Mesendoderm (in vitro differentiated cells): ENCODE data around the gene IGFBP6.

Source experiments
- DNase-seq: peaks from one replicate; pipeline ENCODE4 v3.0.0; 2013
- H2AK5ac ChIP-seq: 2 replicates; pipeline ENCODE4 v1.6.1; 2013; ENCODE audit warnings: low read length, inconsistent platforms
- H2BK120ac ChIP-seq: 2 replicates; pipeline ENCODE4 v1.6.1; 2013; ENCODE audit warnings: low read depth, mild to moderate bottlenecking, low read length, moderate library complexity, mixed read lengths
- H2BK15ac ChIP-seq: replicated peaks from 2 replicates; pipeline ENCODE4 v1.6.1; 2013; ENCODE audit warnings: low read depth, mild to moderate bottlenecking, moderate library complexity
- H2BK5ac ChIP-seq: 2 replicates; pipeline ENCODE4 v1.6.1; 2013; ENCODE audit warnings: low read length, inconsistent platforms
- H3K18ac ChIP-seq: 2 replicates; pipeline ENCODE4 v1.6.1; 2013; ENCODE audit warnings: mild to moderate bottlenecking, low read length, mixed read lengths
- H3K23ac ChIP-seq: one replicate; pipeline ENCODE4 v1.6.1; 2013; ENCODE audit warnings: low read length
- H3K27ac ChIP-seq: 2 replicates; pipeline ENCODE4 v1.5.1; 2013; ENCODE audit warnings: low read depth, mild to moderate bottlenecking, inconsistent platforms, low read length, moderate library complexity
- H3K27me3 ChIP-seq: 2 replicates; pipeline ENCODE4 v1.6.1; 2013; ENCODE audit warnings: low read length, control low read depth, mild to moderate bottlenecking, inconsistent platforms; ENCODE audit not compliant: insufficient read depth, poor library complexity
- H3K36me3 ChIP-seq: 2 replicates; pipeline ENCODE4 v1.6.1; 2013; ENCODE audit warnings: low read length, inconsistent platforms; ENCODE audit not compliant: control insufficient read depth, insufficient read depth
- H3K4ac ChIP-seq: one replicate; pipeline ENCODE4 v1.6.1; 2013; ENCODE audit warnings: low read depth, mild to moderate bottlenecking, low read length, moderate library complexity
- H3K4me1 ChIP-seq: 2 replicates; pipeline ENCODE4 v1.6.1; 2013; ENCODE audit warnings: low read depth, low read length, inconsistent platforms; ENCODE audit not compliant: control insufficient read depth
- H3K4me2 ChIP-seq: 2 replicates; pipeline ENCODE4 v1.6.1; 2013; ENCODE audit warnings: low read length
- H3K4me3 ChIP-seq: 2 replicates; pipeline ENCODE4 v1.5.1; 2013; ENCODE audit warnings: mild to moderate bottlenecking, low read length
- H3K56ac ChIP-seq: one replicate; pipeline ENCODE4 v1.6.1; 2013; ENCODE audit warnings: low read length
- H3K79me1 ChIP-seq: 2 replicates; pipeline ENCODE4 v1.6.1; 2013; ENCODE audit warnings: low read length, inconsistent platforms
- H3K79me2 ChIP-seq: 2 replicates; pipeline ENCODE4 v1.6.1; 2013; ENCODE audit warnings: mild to moderate bottlenecking, low read length; ENCODE audit not compliant: control insufficient read depth, insufficient read depth
- H3K9ac ChIP-seq: 2 replicates; pipeline ENCODE4 v1.6.1; 2013; ENCODE audit warnings: low read length, inconsistent platforms
- H4K5ac ChIP-seq: one replicate; pipeline ENCODE4 v1.6.1; 2013; ENCODE audit warnings: low read length
- H4K8ac ChIP-seq: one replicate; pipeline ENCODE4 v1.6.1; 2013; ENCODE audit warnings: low read depth, mild to moderate bottlenecking, control low read depth, low read length, moderate library complexity
- WGBS: extraction: QIAGEN DNeasy Blood & Tissue Kit; methylation state at CpG from one replicate; pipeline ENCODE4 v1.1.7; 2013; ENCODE audit warnings: low lambda C conversion rate, missing lambda C conversion rate; ENCODE audit not compliant: insufficient coverage; ENCODE audit errors: extremely low coverage; 5-methylcytosine and 5-hydroxymethylcytosine counted together

Gene IGFBP6

GRCh38 chr12:53065975-53066931 lies 31.2 kb upstream of the IGFBP6 start:
- H2BK5ac ChIP-seq = no peak overlapping the region
- no peaks in the 10 kb centered on the region for H3K4me1 ChIP-seq
- no peak overlapping the region for H2BK120ac ChIP-seq
- no peak overlapping the region for H3K4me2 ChIP-seq
- H2BK15ac ChIP-seq = no peak overlapping the region
- peak; percentile 74 for DNase-seq
- H3K4me3 ChIP-seq = no peak overlapping the region
- H3K4ac ChIP-seq = no peak overlapping the region
- H4K5ac ChIP-seq = no peak overlapping the region
- no peak overlapping the region for H4K8ac ChIP-seq
- no peak overlapping the region for H3K23ac ChIP-seq
- H3K27ac ChIP-seq = no peak overlapping the region
- peak overlapping the region; percentile 40 for H3K56ac ChIP-seq
- no peak overlapping the region for H2AK5ac ChIP-seq
- no peak overlapping the region for H3K9ac ChIP-seq
- H3K79me2 ChIP-seq = no peaks in the 10 kb centered on the region
- no peaks in the 10 kb centered on the region for H3K27me3 ChIP-seq
- no peak overlapping the region for H3K18ac ChIP-seq
- no CpG with 5 or more reads among the region's 24 CpGs for WGBS
- no peaks in the 10 kb centered on the region for H3K79me1 ChIP-seq
- H3K36me3 ChIP-seq = peaks cover 1% of the 10 kb centered on the region

DNA sequence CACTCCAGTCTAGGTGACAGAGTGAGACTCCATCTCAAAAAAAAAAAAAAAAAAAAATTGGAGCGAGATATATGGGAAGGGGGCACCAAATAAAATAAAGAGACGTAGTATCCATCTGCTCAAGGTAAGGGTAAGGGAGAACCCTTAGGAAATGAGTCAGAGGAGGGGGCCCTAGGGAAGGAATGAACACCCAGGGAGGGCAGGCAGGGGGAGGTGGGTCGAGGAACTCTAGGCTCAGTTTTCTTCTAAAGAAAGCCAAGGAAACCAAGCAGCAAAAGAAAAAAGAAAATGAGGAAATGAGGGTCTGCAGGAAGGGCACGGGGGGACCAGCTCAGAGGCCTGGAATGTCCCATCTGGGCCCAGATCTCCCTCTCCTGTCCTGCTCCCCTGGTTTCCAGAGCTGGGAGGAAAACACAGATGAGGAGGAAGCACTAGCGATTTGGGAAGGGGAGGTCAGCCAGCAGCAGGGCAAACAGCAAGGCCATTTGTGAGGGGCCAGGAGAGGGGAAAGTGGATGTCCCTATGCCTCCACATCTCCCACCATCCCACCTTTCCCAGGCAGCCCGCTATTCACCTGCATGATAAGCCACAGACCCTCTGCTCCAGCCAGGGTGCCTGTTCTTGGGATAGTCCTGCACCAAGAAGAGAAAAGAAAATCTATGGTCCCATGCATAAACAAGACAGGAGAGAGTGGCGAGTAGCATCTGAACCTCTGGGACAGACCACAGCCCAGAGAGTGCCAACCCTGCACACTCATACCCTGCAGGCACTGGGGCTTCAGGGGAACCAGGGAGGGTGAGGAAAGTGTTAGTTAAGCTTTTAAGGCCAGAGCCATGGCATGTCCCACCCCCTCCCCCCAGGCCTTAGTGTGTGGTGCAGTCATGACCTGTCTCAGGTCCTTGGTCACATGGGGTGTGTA lies 30.1 kb upstream of the IGFBP6 start:
- Histone ChIP-seq H2BK120ac (no peak overlapping the region), H3K79me2 (no peaks in the 10 kb centered on the region), H4K8ac (no peak overlapping the region), H3K4me2 (no peak overlapping the region), H2AK5ac (no peak overlapping the region), H2BK15ac (no peak overlapping the region), H2BK5ac (no peak overlapping the region), H3K4ac (no peak overlapping the region), H4K5ac (no peak overlapping the region), H3K56ac (no peak overlapping the region), H3K23ac (no peak overlapping the region), H3K36me3 (peaks cover 1% of the 10 kb centered on the region), H3K4me3 (no peak overlapping the region), H3K18ac (no peak overlapping the region), H3K9ac (no peak overlapping the region), H3K79me1 (no peaks in the 10 kb centered on the region), H3K27ac (no peak overlapping the region), H3K27me3 (no peaks in the 10 kb centered on the region), H3K4me1 (peaks cover 1% of the 10 kb centered on the region)
- DNase-seq = no peak
- WGBS = no CpG with 5 or more reads among the region's 7 CpGs

DNA sequence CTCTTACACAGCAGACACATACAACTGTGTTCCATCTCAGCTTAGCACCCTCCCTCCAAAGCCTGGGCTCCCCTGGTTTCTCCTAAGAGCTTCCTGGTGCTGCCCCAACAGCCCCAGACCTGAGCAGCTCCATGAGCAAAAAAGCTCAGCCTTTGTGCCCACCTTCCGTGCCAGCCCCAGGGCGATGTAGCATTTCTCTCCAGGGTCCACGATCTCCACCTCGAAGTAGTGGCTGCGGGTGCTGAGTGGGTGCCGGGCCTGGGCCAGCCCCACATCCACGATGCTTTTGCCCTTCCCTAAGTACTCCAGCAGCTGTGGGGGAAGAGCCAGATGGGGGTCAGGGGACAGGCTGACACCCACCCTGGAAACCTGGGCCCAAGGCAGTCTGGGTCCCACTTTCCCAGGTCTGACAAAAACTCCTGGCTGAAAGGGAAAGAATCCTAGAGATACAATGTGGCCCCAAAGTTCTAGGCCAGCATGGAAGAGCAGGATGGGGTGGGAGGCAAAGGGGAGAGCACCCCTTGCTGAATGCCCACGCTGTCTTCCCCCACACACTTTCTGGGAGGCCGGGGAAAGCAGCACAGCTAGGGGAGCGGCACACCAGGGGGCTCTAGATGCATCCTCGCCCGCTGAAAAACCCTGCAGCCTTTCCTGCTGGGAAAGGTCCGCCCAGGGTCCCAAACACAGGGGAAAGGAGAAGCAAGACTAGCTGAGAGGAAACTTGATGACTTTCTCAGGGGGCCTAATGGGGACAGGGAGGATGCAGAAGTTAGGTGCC lies 29.3 kb upstream of the IGFBP6 start:
- no peak overlapping the region for H2AK5ac ChIP-seq
- no peak overlapping the region for H3K4ac ChIP-seq
- peaks cover 2% of the 10 kb centered on the region for H3K4me1 ChIP-seq
- H3K36me3 ChIP-seq = peaks cover 1% of the 10 kb centered on the region
- no peaks in the 10 kb centered on the region for H3K27me3 ChIP-seq
- no peak overlapping the region for H2BK120ac ChIP-seq
- H3K79me1 ChIP-seq = no peaks in the 10 kb centered on the region
- no CpG with 5 or more reads among the region's 13 CpGs for WGBS
- H3K4me3 ChIP-seq = no peak overlapping the region
- H3K9ac ChIP-seq = no peak overlapping the region
- H3K18ac ChIP-seq = no peak overlapping the region
- no peak overlapping the region for H2BK5ac ChIP-seq
- H4K8ac ChIP-seq = no peak overlapping the region
- H3K4me2 ChIP-seq = no peak overlapping the region
- no peaks in the 10 kb centered on the region for H3K79me2 ChIP-seq
- H4K5ac ChIP-seq = no peak overlapping the region
- no peak overlapping the region for H2BK15ac ChIP-seq
- no peak for DNase-seq
- no peak overlapping the region for H3K56ac ChIP-seq
- no peak overlapping the region for H3K27ac ChIP-seq
- no peak overlapping the region for H3K23ac ChIP-seq

- peaks cover 2% of the 10 kb centered on the region for H3K4me1 ChIP-seq
Measured at GRCh38 chr12:53068811-53069585, 28.5 kb upstream of the IGFBP6 start.

More at GRCh38 chr12:53068811-53069585, 28.5 kb upstream of the IGFBP6 start:
- H3K27me3 ChIP-seq = no peaks in the 10 kb centered on the region
- H3K4me2 ChIP-seq = no peak overlapping the region
- no peak overlapping the region for H2BK5ac ChIP-seq
- no peak overlapping the region for H3K27ac ChIP-seq
- H4K8ac ChIP-seq = no peak overlapping the region
- no CpG with 5 or more reads among the region's 15 CpGs for WGBS
- no peak overlapping the region for H3K23ac ChIP-seq
- H2BK120ac ChIP-seq = no peak overlapping the region
- H3K56ac ChIP-seq = no peak overlapping the region
- no peak overlapping the region for H3K9ac ChIP-seq
- H3K79me1 ChIP-seq = no peaks in the 10 kb centered on the region
- H2BK15ac ChIP-seq = no peak overlapping the region
- no peak overlapping the region for H4K5ac ChIP-seq
- no peak for DNase-seq
- no peaks in the 10 kb centered on the region for H3K36me3 ChIP-seq
- H2AK5ac ChIP-seq = no peak overlapping the region
- H3K4me3 ChIP-seq = no peak overlapping the region
- H3K18ac ChIP-seq = no peak overlapping the region
- no peaks in the 10 kb centered on the region for H3K79me2 ChIP-seq
- H3K4ac ChIP-seq = no peak overlapping the region
